Neural crest cell (in vitro differentiated cells): ENCODE measurements around the gene TDRD5. TPM values are rescaled to one million over a fixed set of nuclear protein-coding genes. Genes with fewer than 3 reads are reported as not detected.

Source experiments
- DNase-seq: peaks from one replicate; pipeline ENCODE4 v3.0.0; 2021; ENCODE audit warnings: low read depth, mixed read lengths, low spot score
- H3K27ac Mint-ChIP-seq: one replicate; pipeline ENCODE4 v1.8.0; 2021; ENCODE audit warnings: mild to moderate bottlenecking, mixed read lengths; ENCODE audit not compliant: unreplicated experiment
- H3K27me3 Mint-ChIP-seq: 2 replicates; pipeline ENCODE4 v1.8.0; 2021; ENCODE audit warnings: low read depth, mild to moderate bottlenecking, mixed read lengths
- H3K36me3 Mint-ChIP-seq: 2 replicates; pipeline ENCODE4 v1.8.0; 2021; ENCODE audit warnings: low read depth, mild to moderate bottlenecking, mixed read lengths
- H3K4me1 Mint-ChIP-seq: 2 replicates; pipeline ENCODE4 v1.8.0; 2021; ENCODE audit warnings: mixed read lengths
- H3K4me3 Mint-ChIP-seq: one replicate; pipeline ENCODE4 v1.8.0; 2021; ENCODE audit warnings: mild to moderate bottlenecking, mixed read lengths
- H3K9me3 Mint-ChIP-seq: 2 replicates; pipeline ENCODE4 v1.8.0; 2021; ENCODE audit warnings: mixed read lengths
- long read RNA-seq: library from polyadenylated mRNA; unstranded; transcript quantifications from one replicate; pipeline ENCODE4 v2.0.0, GENCODE V29; 2020
- total RNA-seq: library from RNA; stranded (reverse); gene quantifications from 2 replicates; pipeline ENCODE4 v1.2.1, GENCODE V29; 2021
- TF ChIP-seq, protein P1 (sequence below): fragments of 200-600 bp; sonication (generic); conservative IDR thresholded peaks from 2 replicates; pipeline ENCODE4 v1.5.0; 2021; ENCODE audit warnings: antibody characterized with exemption, mild to moderate bottlenecking

TDRD5 gene
- not detected in 2 replicates for total RNA-seq
- long read RNA-seq: 0 reads

- H3K27me3 Mint-ChIP-seq: peaks cover 58% of the 10 kb centered on the region
- TF ChIP-seq, protein P1, sequence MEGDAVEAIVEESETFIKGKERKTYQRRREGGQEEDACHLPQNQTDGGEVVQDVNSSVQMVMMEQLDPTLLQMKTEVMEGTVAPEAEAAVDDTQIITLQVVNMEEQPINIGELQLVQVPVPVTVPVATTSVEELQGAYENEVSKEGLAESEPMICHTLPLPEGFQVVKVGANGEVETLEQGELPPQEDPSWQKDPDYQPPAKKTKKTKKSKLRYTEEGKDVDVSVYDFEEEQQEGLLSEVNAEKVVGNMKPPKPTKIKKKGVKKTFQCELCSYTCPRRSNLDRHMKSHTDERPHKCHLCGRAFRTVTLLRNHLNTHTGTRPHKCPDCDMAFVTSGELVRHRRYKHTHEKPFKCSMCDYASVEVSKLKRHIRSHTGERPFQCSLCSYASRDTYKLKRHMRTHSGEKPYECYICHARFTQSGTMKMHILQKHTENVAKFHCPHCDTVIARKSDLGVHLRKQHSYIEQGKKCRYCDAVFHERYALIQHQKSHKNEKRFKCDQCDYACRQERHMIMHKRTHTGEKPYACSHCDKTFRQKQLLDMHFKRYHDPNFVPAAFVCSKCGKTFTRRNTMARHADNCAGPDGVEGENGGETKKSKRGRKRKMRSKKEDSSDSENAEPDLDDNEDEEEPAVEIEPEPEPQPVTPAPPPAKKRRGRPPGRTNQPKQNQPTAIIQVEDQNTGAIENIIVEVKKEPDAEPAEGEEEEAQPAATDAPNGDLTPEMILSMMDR: peak; percentile 25
Observed at GRCh38 chr1:179591592-179592580, at the start of gene TDRD5. Gene TDRD5 (plus strand): TSS chr1:179591832. CDS start chr1:179592616, 784 bp downstream.

GRCh38 chr1:179545321-179545720 lies 46.3 kb upstream of the TDRD5 start:
- no peak for DNase-seq
- TF ChIP-seq, protein P1: no peak
- H3K27ac Mint-ChIP-seq: no peak overlapping the region

More at GRCh38 chr1:179591592-179592580, at the start of gene TDRD5:
- Mint-ChIP-seq H3K4me3 (no peak within 1 kb of the TSS), H3K27ac (no peak within 1 kb of the TSS), H3K9me3 (peaks cover 6% of the 10 kb centered on the region), H3K36me3 (no peaks in the 10 kb centered on the region), H3K4me1 (no peaks in the 10 kb centered on the region)
- DNase-seq: no peak

GRCh38 chr1:179547021-179547535 lies 44.6 kb upstream of the TDRD5 start:
- no peak for DNase-seq
- no peaks in the 10 kb centered on the region for H3K9me3 Mint-ChIP-seq
- no peaks in the 10 kb centered on the region for H3K4me1 Mint-ChIP-seq
- no peak overlapping the region for H3K4me3 Mint-ChIP-seq
- H3K36me3 Mint-ChIP-seq: no peaks in the 10 kb centered on the region
- no peak overlapping the region for H3K27ac Mint-ChIP-seq
- H3K27me3 Mint-ChIP-seq: no peaks in the 10 kb centered on the region
- TF ChIP-seq, protein P1: no peak

More at GRCh38 chr1:179545321-179545720, 46.3 kb upstream of the TDRD5 start:
- Mint-ChIP-seq H3K4me1 (no peaks in the 10 kb centered on the region), H3K4me3 (no peak overlapping the region), H3K27me3 (no peaks in the 10 kb centered on the region), H3K9me3 (no peaks in the 10 kb centered on the region), H3K36me3 (no peaks in the 10 kb centered on the region)

GRCh38 chr1:179548666-179549367 lies 42.8 kb upstream of the TDRD5 start:
- Mint-ChIP-seq H3K9me3 (no peaks in the 10 kb centered on the region), H3K36me3 (no peaks in the 10 kb centered on the region), H3K4me1 (no peaks in the 10 kb centered on the region), H3K4me3 (no peak overlapping the region), H3K27ac (no peak overlapping the region), H3K27me3 (no peaks in the 10 kb centered on the region)
- DNase-seq: no peak
- TF ChIP-seq, protein P1: no peak

- no peak for DNase-seq
- TF ChIP-seq, protein P1: no peak
- Mint-ChIP-seq H3K4me3 (no peak overlapping the region), H3K27ac (no peak overlapping the region), H3K36me3 (no peaks in the 10 kb centered on the region), H3K9me3 (no peaks in the 10 kb centered on the region), H3K4me1 (no peaks in the 10 kb centered on the region), H3K27me3 (no peaks in the 10 kb centered on the region)
Observed at GRCh38 chr1:179549368-179549700, 42.3 kb upstream of the TDRD5 start.
